H9 (cell line): ENCODE results near the gene INO80. TPM values are rescaled to one million over a fixed set of nuclear protein-coding genes. Genes with fewer than 3 reads are reported as not detected.

Experiments
- DNase-seq: peaks from one replicate; pipeline ENCODE4 v3.0.0-alpha.2; 2017
- H2AFZ ChIP-seq: one replicate; pipeline ENCODE4 v1.6.1; 2013; ENCODE audit warnings: mild to moderate bottlenecking, low read length, control low read depth, moderate library complexity
- H2AK5ac ChIP-seq: 2 replicates; pipeline ENCODE4 v1.6.1; 2013; ENCODE audit warnings: low read length, control low read depth, mixed read lengths; ENCODE audit not compliant: insufficient read length
- H2BK120ac ChIP-seq: one replicate; pipeline ENCODE4 v1.6.1; 2013; ENCODE audit warnings: low read depth, mild to moderate bottlenecking, low read length, control low read depth, inconsistent platforms; ENCODE audit not compliant: poor library complexity, severe bottlenecking
- H2BK12ac ChIP-seq: 2 replicates; pipeline ENCODE4 v1.6.1; 2013; ENCODE audit warnings: low read length, control low read depth, mixed read lengths, low read depth; ENCODE audit not compliant: insufficient read length
- H2BK15ac ChIP-seq: 2 replicates; pipeline ENCODE4 v1.6.1; 2013; ENCODE audit warnings: low read depth, low read length, control low read depth
- H2BK20ac ChIP-seq: one replicate; pipeline ENCODE4 v1.6.1; 2013; ENCODE audit warnings: low read depth, mild to moderate bottlenecking, low read length, control low read depth, inconsistent platforms; ENCODE audit not compliant: poor library complexity, severe bottlenecking
- H2BK5ac ChIP-seq: 2 replicates; pipeline ENCODE4 v1.6.1; 2013; ENCODE audit warnings: low read length, control low read depth, mixed read lengths; ENCODE audit not compliant: insufficient read length
- H3K14ac ChIP-seq: 2 replicates; pipeline ENCODE4 v1.6.1; 2013; ENCODE audit warnings: low read length, control low read depth; ENCODE audit not compliant: insufficient read depth
- H3K18ac ChIP-seq: 2 replicates; pipeline ENCODE4 v1.6.1; 2013; ENCODE audit warnings: low read depth, mild to moderate bottlenecking, mixed read lengths, low read length, control low read depth; ENCODE audit not compliant: insufficient read length
- H3K23ac ChIP-seq: 2 replicates; pipeline ENCODE4 v1.6.1; 2013; ENCODE audit warnings: low read length, control low read depth, mixed read lengths, low read depth; ENCODE audit not compliant: insufficient read length
- H3K23me2 ChIP-seq: 2 replicates; pipeline ENCODE4 v1.6.1; 2013; ENCODE audit warnings: low read depth, mild to moderate bottlenecking, mixed read lengths, low read length, control low read depth; ENCODE audit not compliant: insufficient read length, poor library complexity, severe bottlenecking
- H3K27ac ChIP-seq: 2 replicates; pipeline ENCODE4 v1.5.1; 2013; ENCODE audit warnings: low read length, control low read depth, mixed read lengths, low read depth; ENCODE audit not compliant: insufficient read length
- H3K27me3 ChIP-seq: 2 replicates; pipeline ENCODE4 v1.6.1; 2013; ENCODE audit warnings: low read length, control low read depth, inconsistent platforms; ENCODE audit not compliant: insufficient read depth
- H3K4ac ChIP-seq: 2 replicates; pipeline ENCODE4 v1.6.1; 2013; ENCODE audit warnings: low read depth, mild to moderate bottlenecking, control low read depth, inconsistent platforms, low read length, moderate library complexity
- H3K4me1 ChIP-seq: 2 replicates; pipeline ENCODE4 v1.6.1; 2013; ENCODE audit warnings: low read length, control low read depth, inconsistent platforms; ENCODE audit not compliant: insufficient read depth
- H3K4me2 ChIP-seq: 2 replicates; pipeline ENCODE4 v1.6.1; 2013; ENCODE audit warnings: low read length, control low read depth, mixed read lengths; ENCODE audit not compliant: insufficient read length, insufficient read depth
- H3K56ac ChIP-seq: 2 replicates; pipeline ENCODE4 v1.6.1; 2013; ENCODE audit warnings: low read depth, mild to moderate bottlenecking, mixed read lengths, low read length, control low read depth; ENCODE audit not compliant: insufficient read length
- H3K79me1 ChIP-seq: 2 replicates; pipeline ENCODE4 v1.6.1; 2013; ENCODE audit warnings: low read depth, mild to moderate bottlenecking, moderate library complexity, low read length, control low read depth, inconsistent platforms; ENCODE audit not compliant: insufficient read depth, poor library complexity, severe bottlenecking
- H3K79me2 ChIP-seq: 2 replicates; pipeline ENCODE4 v1.6.1; 2013; ENCODE audit warnings: low read length, control low read depth, inconsistent platforms; ENCODE audit not compliant: insufficient read depth
- H3K9ac ChIP-seq: 2 replicates; pipeline ENCODE4 v1.6.1; 2013; ENCODE audit warnings: low read length, control low read depth, mixed read lengths; ENCODE audit not compliant: insufficient read length; ENCODE audit errors: extremely low read depth
- H3K9me3 ChIP-seq: one replicate; pipeline ENCODE4 v1.6.1; 2013; ENCODE audit warnings: low read depth, low read length, inconsistent platforms; ENCODE audit not compliant: control insufficient read depth
- H3T11ph ChIP-seq: one replicate; pipeline ENCODE4 v1.6.1; 2013; ENCODE audit warnings: mild to moderate bottlenecking, low read length, control low read depth, inconsistent platforms
- H4K20me1 ChIP-seq: one replicate; pipeline ENCODE4 v1.6.1; 2013; ENCODE audit not compliant: control insufficient read depth, insufficient read length, insufficient read depth
- H4K5ac ChIP-seq: 2 replicates; pipeline ENCODE4 v1.6.1; 2013; ENCODE audit warnings: low read depth, mild to moderate bottlenecking, mixed read lengths, low read length, control low read depth; ENCODE audit not compliant: insufficient read length
- H4K8ac ChIP-seq: replicated peaks from 2 replicates; pipeline ENCODE4 v1.6.1; 2013; ENCODE audit warnings: low read length, control low read depth, mixed read lengths, low read depth; ENCODE audit not compliant: insufficient read length
- H4K91ac ChIP-seq: 2 replicates; pipeline ENCODE4 v1.6.1; 2013; ENCODE audit warnings: low read depth, mild to moderate bottlenecking, moderate library complexity, mixed read lengths, low read length, control low read depth; ENCODE audit not compliant: insufficient read length
- H3K27ac Mint-ChIP-seq, 3 experiments: 2 replicates in 2 of 3; 3 replicates in 1 of 3; pipeline ENCODE4 v1.8.0; 2020 to 2021; ENCODE audit warnings: mixed read lengths in 3 of 3, mild to moderate bottlenecking in 1 of 3, moderate library complexity in 1 of 3
- H3K27me3 Mint-ChIP-seq: 2 replicates; pipeline ENCODE4 v1.8.0; 2021; ENCODE audit warnings: low read depth, mild to moderate bottlenecking, moderate library complexity, mixed read lengths
- H3K36me3 Mint-ChIP-seq, 3 experiments: 2 replicates in 2 of 3; 3 replicates in 1 of 3; pipeline ENCODE4 v1.8.0; 2020 to 2021; ENCODE audit warnings: low read depth in 3 of 3, mixed read lengths in 3 of 3; ENCODE audit not compliant: insufficient read depth in 1 of 3
- H3K4me1 Mint-ChIP-seq, 2 experiments: 2 replicates each; pipeline ENCODE4 v1.8.0; 2020; ENCODE audit warnings: mixed read lengths in 2 of 2
- H3K4me3 Mint-ChIP-seq, 2 experiments: 2 replicates in 1 of 2; 3 replicates in 1 of 2; pipeline ENCODE4 v1.8.0; 2020 to 2021; ENCODE audit warnings: mild to moderate bottlenecking in 2 of 2, mixed read lengths in 2 of 2, moderate library complexity in 1 of 2
- H3K9me3 Mint-ChIP-seq, 2 experiments: 2 replicates in 1 of 2; 3 replicates in 1 of 2; pipeline ENCODE4 v1.8.0; 2020; ENCODE audit warnings: mild to moderate bottlenecking in 2 of 2, mixed read lengths in 2 of 2, moderate library complexity in 1 of 2
- WGBS: extraction: QIAGEN DNeasy Blood & Tissue Kit; methylation state at CpG from one replicate; pipeline ENCODE4 v1.1.7; 2013; ENCODE audit warnings: missing lambda C conversion rate, low lambda C conversion rate, mixed read lengths; ENCODE audit not compliant: insufficient read length; ENCODE audit errors: extremely low coverage; 5-methylcytosine and 5-hydroxymethylcytosine counted together
- total RNA-seq: library from RNA; stranded (reverse); gene quantifications from 2 replicates; pipeline ENCODE4 v1.2.1, GENCODE V29; 2021
- TF ChIP-seq, protein P1 (sequence below): fragments of 200-600 bp; sonication (generic); conservative IDR thresholded peaks from 3 replicates; pipeline ENCODE4 v1.8.0; 2021; ENCODE audit warnings: antibody characterized with exemption, mild to moderate bottlenecking

Gene INO80
- total RNA-seq, 1 experiment from 2014 or later = 29.2 TPM

DNA sequence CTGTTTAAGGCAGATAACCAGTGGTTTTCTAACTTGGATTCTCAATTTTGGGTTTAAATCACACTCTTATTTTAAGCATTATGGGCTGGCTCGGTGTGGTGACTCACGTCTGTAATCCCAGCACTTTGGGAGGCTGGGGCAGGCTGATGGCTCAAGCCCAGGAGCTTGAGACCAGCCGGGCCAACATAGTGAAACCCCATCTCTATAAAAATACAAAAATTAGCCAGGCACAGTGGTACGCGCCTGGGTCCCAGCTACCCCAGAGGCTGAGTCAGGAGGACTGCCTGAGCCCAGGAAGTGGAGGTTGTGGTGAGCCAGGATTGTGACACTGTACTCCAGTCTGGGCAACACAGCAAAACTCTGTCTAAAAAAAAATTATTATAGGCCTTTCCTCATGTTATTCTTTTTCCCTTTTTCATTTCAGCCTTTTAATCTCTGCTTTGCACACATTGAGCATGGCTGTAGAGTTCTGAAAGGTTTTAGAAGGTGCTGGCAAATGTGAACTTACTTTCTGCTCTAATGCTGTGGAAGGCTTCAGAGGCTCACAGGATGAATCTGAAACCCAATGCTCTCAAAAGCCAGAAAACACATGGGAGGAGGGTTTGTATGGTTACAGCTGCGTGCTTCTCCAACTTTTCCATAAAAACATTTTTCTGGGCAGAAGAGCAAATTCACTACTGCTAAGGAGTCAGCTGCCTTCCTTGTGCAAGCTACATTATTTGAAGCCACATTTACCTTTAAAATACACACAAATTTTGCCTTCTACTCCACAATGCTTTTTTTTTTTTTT, 130.3 kb downstream of the INO80 start:
- no peak overlapping the region for H2BK5ac ChIP-seq
- Mint-ChIP-seq H3K4me1 (no peaks in the 10 kb centered on the region), H3K27ac (no peak overlapping the region), H3K4me3 (no peak overlapping the region), H3K27me3 (no peaks in the 10 kb centered on the region), H3K9me3 (no peaks in the 10 kb centered on the region), H3K36me3 (peaks cover 36 to 91% (median 70%) of the 10 kb centered on the region in 3 experiments)
- H2AK5ac ChIP-seq = no peak overlapping the region
- H3K27ac ChIP-seq = no peak overlapping the region
- no peak overlapping the region for H4K5ac ChIP-seq
- no peaks in the 10 kb centered on the region for H3K79me1 ChIP-seq
- no peak overlapping the region for H3K9ac ChIP-seq
- no peaks in the 10 kb centered on the region for H3K23me2 ChIP-seq
- H3K14ac ChIP-seq = no peak overlapping the region
- no peak overlapping the region for H3K4ac ChIP-seq
- H3K4me1 ChIP-seq = no peaks in the 10 kb centered on the region
- WGBS = no CpG with 5 or more reads among the region's 6 CpGs
- no peak overlapping the region for H3K56ac ChIP-seq
- H2BK12ac ChIP-seq = no peak overlapping the region
- TF ChIP-seq, protein P1, sequence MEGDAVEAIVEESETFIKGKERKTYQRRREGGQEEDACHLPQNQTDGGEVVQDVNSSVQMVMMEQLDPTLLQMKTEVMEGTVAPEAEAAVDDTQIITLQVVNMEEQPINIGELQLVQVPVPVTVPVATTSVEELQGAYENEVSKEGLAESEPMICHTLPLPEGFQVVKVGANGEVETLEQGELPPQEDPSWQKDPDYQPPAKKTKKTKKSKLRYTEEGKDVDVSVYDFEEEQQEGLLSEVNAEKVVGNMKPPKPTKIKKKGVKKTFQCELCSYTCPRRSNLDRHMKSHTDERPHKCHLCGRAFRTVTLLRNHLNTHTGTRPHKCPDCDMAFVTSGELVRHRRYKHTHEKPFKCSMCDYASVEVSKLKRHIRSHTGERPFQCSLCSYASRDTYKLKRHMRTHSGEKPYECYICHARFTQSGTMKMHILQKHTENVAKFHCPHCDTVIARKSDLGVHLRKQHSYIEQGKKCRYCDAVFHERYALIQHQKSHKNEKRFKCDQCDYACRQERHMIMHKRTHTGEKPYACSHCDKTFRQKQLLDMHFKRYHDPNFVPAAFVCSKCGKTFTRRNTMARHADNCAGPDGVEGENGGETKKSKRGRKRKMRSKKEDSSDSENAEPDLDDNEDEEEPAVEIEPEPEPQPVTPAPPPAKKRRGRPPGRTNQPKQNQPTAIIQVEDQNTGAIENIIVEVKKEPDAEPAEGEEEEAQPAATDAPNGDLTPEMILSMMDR = no peak
- no peaks in the 10 kb centered on the region for H3K27me3 ChIP-seq
- no peak overlapping the region for H3K18ac ChIP-seq
- no peak overlapping the region for H4K91ac ChIP-seq
- no peak overlapping the region for H2BK15ac ChIP-seq
- DNase-seq = no peak
- no peak overlapping the region for H4K8ac ChIP-seq
- no peaks in the 10 kb centered on the region for H3K79me2 ChIP-seq
- no peak overlapping the region for H2BK20ac ChIP-seq
- no peak overlapping the region for H3K23ac ChIP-seq
- H3K4me2 ChIP-seq = no peak overlapping the region
- no peak overlapping the region for H2AFZ ChIP-seq
- H3T11ph ChIP-seq = no peak overlapping the region
- H2BK120ac ChIP-seq = no peak overlapping the region
- no peaks in the 10 kb centered on the region for H4K20me1 ChIP-seq
- H3K9me3 ChIP-seq = no peaks in the 10 kb centered on the region
